GM13976 (cell line): ENCODE measurements around the gene ADAMTS7.

Experiments used
- DNase-seq: peaks from one replicate; pipeline ENCODE4 v3.0.0; 2012; ENCODE audit warnings: low spot score
- CTCF ChIP-seq: IDR thresholded peaks from 2 replicates; pipeline ENCODE4 v1.5.1; 2012; ENCODE audit warnings: borderline replicate concordance, mild to moderate bottlenecking; ENCODE audit not compliant: insufficient read depth; ENCODE audit errors: extremely low read depth, missing control alignments, control extremely low read depth
- in situ Hi-C: fragments of 300-500 bp; cut with MboI; formaldehyde crosslinking; loops from one replicate; pipeline ENCODE4 v1.12.0; 2022; ENCODE audit warnings: low sequenced_read_pairs, mixed read lengths, inconsistent platforms; ENCODE audit not compliant: unreplicated experiment

ADAMTS7 gene

GRCh38 chr15:78717956-78718656 is 93.2 kb downstream of the ADAMTS7 start:
- in situ Hi-C loops, result loop anchor here (10.0 to 25.0 kb wide), 2 partner anchors 83 to 406 kb away; no protein-coding TSS in a partner anchor
- no peak for DNase-seq
- no peak for TF ChIP-seq CTCF

GRCh38 chr15:78716651-78717050 is 94.6 kb downstream of the ADAMTS7 start:
- DNase-seq, result no peak
- in situ Hi-C loops, result loop anchor here (10.0 to 25.0 kb wide), 2 partner anchors 82 to 404 kb away; no protein-coding TSS in a partner anchor
- no peak for TF ChIP-seq CTCF

- DNase-seq, result no peak
- in situ Hi-C loops, result loop anchor here (10.0 to 25.0 kb wide), 2 partner anchors 81 to 404 kb away; no protein-coding TSS in a partner anchor
- no peak for TF ChIP-seq CTCF
Observed at GRCh38 chr15:78715930-78716329, 95.3 kb downstream of the ADAMTS7 start.

- DNase-seq, result no peak
- no peak for TF ChIP-seq CTCF
- in situ Hi-C loops, result loop anchor here (10.0 to 25.0 kb wide), 2 partner anchors 81 to 403 kb away; no protein-coding TSS in a partner anchor
Observed at GRCh38 chr15:78715434-78715833, 95.8 kb downstream of the ADAMTS7 start.

- in situ Hi-C loops, result loop anchor here (10.0 to 25.0 kb wide), 2 partner anchors 80 to 403 kb away; no protein-coding TSS in a partner anchor
- no peak for TF ChIP-seq CTCF
- no peak for DNase-seq
Observed at GRCh38 chr15:78714890-78715289, 96.4 kb downstream of the ADAMTS7 start.

- no peak for DNase-seq
- TF ChIP-seq CTCF, result no peak
- in situ Hi-C loops, result loop anchor here (10.0 to 25.0 kb wide), 2 partner anchors 78 to 401 kb away; no protein-coding TSS in a partner anchor
Observed at GRCh38 chr15:78712797-78713515, 98.3 kb downstream of the ADAMTS7 start.
